GM18511 (cell line): ENCODE results near the gene MORC3.
"Not testable (repeated sequence)": the region's sequence is repeated elsewhere in the genome, so short reads cannot be mapped to it uniquely, and the experiment has no call there.

ENCODE experiments used
- ATAC-seq: cut with Tn5 transposase; IDR thresholded peaks from one replicate; pipeline ENCODE4 v1.9.1; 2021; ENCODE audit warnings: mild to moderate bottlenecking, moderate library complexity; ENCODE audit not compliant: unreplicated experiment

The MORC3 gene

GRCh38 chr21:36323032-36323431 lies 3.0 kb downstream of the MORC3 start:
- no peak for ATAC-seq

- no peak for ATAC-seq
These were observed 5.5 kb downstream of the MORC3 start for GRCh38 chr21:36325373-36326010.

GRCh38 chr21:36330904-36331303 lies 10.9 kb downstream of the MORC3 start:
- ATAC-seq = no peak

GRCh38 chr21:36337099-36337509 lies 17.1 kb downstream of the MORC3 start:
- no peak for ATAC-seq

- no peak for ATAC-seq
These were observed 19.0 kb downstream of the MORC3 start for GRCh38 chr21:36338975-36339374.

- not testable (repeated sequence) for ATAC-seq
These were observed 22.6 kb downstream of the MORC3 start for GRCh38 chr21:36342581-36342980.

GRCh38 chr21:36344931-36345330 lies 24.9 kb downstream of the MORC3 start:
- no peak for ATAC-seq

GRCh38 chr21:36347278-36347961 lies 27.4 kb downstream of the MORC3 start:
- no peak for ATAC-seq

- no peak for ATAC-seq
These were observed 27.9 kb downstream of the MORC3 start for GRCh38 chr21:36347962-36348328.

- no peak for ATAC-seq
These were observed 29.3 kb downstream of the MORC3 start for GRCh38 chr21:36349315-36349714.

GRCh38 chr21:36350282-36350910 lies 30.4 kb downstream of the MORC3 start:
- ATAC-seq = no peak

GRCh38 chr21:36354918-36355680 lies 35.1 kb downstream of the MORC3 start:
- ATAC-seq = no peak

- no peak for ATAC-seq
These were observed 35.9 kb downstream of the MORC3 start for GRCh38 chr21:36355868-36356267.

- no peak for ATAC-seq
These were observed 39.2 kb downstream of the MORC3 start for GRCh38 chr21:36359185-36359584.

- no peak for ATAC-seq
These were observed 49.2 kb downstream of the MORC3 start for GRCh38 chr21:36369064-36369685.

- no peak for ATAC-seq
These were observed 56.0 kb downstream of the MORC3 start for GRCh38 chr21:36375994-36376393.

GRCh38 chr21:36377391-36377842 lies 57.4 kb downstream of the MORC3 start:
- ATAC-seq = no peak

- no peak for ATAC-seq
These were observed 59.3 kb downstream of the MORC3 start for GRCh38 chr21:36379251-36379650.

GRCh38 chr21:36381841-36382589 lies 62.0 kb downstream of the MORC3 start:
- no peak for ATAC-seq

GRCh38 chr21:36382722-36383121 lies 62.7 kb downstream of the MORC3 start:
- not testable (repeated sequence) for ATAC-seq
